Measurements from ENCODE around the gene CKAP4. TPM values are rescaled to one million over a fixed set of nuclear protein-coding genes. Genes with fewer than 3 reads are reported as not detected.

CKAP4 gene
- total RNA-seq, 4 donors from 2014 or later, result 28.7 to 51.6 (median 38.8) TPM

DNA sequence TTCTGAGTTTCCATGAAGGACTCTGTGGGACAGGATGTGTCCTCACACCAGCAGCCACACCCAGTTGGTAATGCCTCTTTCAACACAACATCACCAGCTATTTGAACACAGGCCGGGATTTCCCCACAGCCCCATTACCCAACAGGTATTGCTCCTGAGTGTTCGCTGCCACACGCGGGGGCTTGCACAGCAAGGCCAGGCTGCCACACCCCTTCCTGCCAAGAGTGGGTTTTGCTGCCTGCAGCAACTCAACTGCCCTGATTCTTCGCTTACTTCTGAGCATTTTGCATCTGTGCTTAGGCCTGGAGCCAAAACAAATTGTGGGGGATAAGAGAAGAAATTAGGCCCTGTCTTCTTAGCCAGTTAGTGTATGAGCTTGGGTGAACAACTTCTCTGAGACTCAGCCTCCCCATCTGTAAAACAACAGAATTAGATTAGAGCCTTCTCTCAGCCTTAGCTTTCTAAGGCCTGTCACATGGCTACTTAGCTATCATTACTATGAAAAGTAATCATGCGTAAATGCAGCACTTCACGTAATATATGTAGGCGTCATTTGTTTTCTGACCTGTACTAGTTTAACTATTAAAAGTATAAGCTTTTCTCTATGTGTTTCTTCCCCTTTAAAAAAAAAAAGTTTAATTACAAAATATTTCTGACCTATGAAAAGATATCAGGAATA, 20.0 kb downstream of the CKAP4 start:
- Histone ChIP-seq H3K4me3 (no peak overlapping the region), H3K27me3 (no peaks in the 10 kb centered on the region), H3K27ac (replicated peaks in 1 of 4) (no peak overlapping the region), H3K9me3 (no peaks in the 10 kb centered on the region), H3K4me1 (peaks cover 3 to 17% (median 8%) of the 10 kb centered on the region in 4 donors), H3K36me3 (no peaks in the 10 kb centered on the region)
- no peak for DNase-seq (ENCODE audit: extremely low spot score)
- 71% methylated on average over 8 of the region's 8 CpGs for WGBS
- intact Hi-C loops (cut with DNase I), result loop anchor here (2.0 to 5.0 kb wide), 3 partner anchors 55 to 130 kb away; partner anchors contain the start of gene POLR3B
- no peak for TF ChIP-seq POLR2AphosphoS5 (IDR thresholded peaks at IDR 0.05)
- TF ChIP-seq EP300 (IDR thresholded peaks at IDR 0.05), result no peak
- TF ChIP-seq CTCF (IDR thresholded peaks at IDR 0.05), result no peak
- TF ChIP-seq POLR2A (IDR thresholded peaks at IDR 0.05; ENCODE audit: low read depth), result no peak

- Histone ChIP-seq H3K27ac (replicated peaks in 1 of 4) (no peak overlapping the region), H3K27me3 (no peaks in the 10 kb centered on the region), H3K4me3 (no peak overlapping the region), H3K36me3 (no peaks in the 10 kb centered on the region), H3K9me3 (no peaks in the 10 kb centered on the region), H3K4me1 (peaks cover 3 to 17% (median 8%) of the 10 kb centered on the region in 4 donors)
- WGBS, result 54% methylated on average over 11 of the region's 11 CpGs
- TF ChIP-seq EP300 (IDR thresholded peaks at IDR 0.05) (no peak), POLR2AphosphoS5 (IDR thresholded peaks at IDR 0.05) (no peak), POLR2A (IDR thresholded peaks at IDR 0.05; ENCODE audit: low read depth) (no peak), CTCF (IDR thresholded peaks at IDR 0.05) (peak; percentile 81 to 84 (median 83))
- no peak for DNase-seq (ENCODE audit: extremely low spot score)
- intact Hi-C loops (cut with DNase I), result loop anchor here (2.0 to 5.0 kb wide), 3 partner anchors 56 to 130 kb away; partner anchors contain the start of gene POLR3B
Observed at GRCh38 chr12:106226884-106227640, 20.8 kb downstream of the CKAP4 start.

GRCh38 chr12:106224355-106224706, 23.5 kb downstream of the CKAP4 start:
- Histone ChIP-seq H3K27me3 (no peaks in the 10 kb centered on the region), H3K4me1 (peaks cover 3 to 17% (median 8%) of the 10 kb centered on the region in 4 donors), H3K27ac (replicated peaks in 1 of 4) (no peak overlapping the region), H3K36me3 (no peaks in the 10 kb centered on the region), H3K9me3 (no peaks in the 10 kb centered on the region), H3K4me3 (no peak overlapping the region)
- TF ChIP-seq EP300 (IDR thresholded peaks at IDR 0.05), result no peak
- TF ChIP-seq CTCF (IDR thresholded peaks at IDR 0.05), result no peak
- 34% methylated on average over 4 of the region's 4 CpGs for WGBS
- intact Hi-C loops (cut with DNase I), result loop anchor here (5.0 kb wide), 1 partner anchor 802 kb away; no protein-coding TSS in a partner anchor
- DNase-seq (ENCODE audit: extremely low spot score), result no peak

DNA sequence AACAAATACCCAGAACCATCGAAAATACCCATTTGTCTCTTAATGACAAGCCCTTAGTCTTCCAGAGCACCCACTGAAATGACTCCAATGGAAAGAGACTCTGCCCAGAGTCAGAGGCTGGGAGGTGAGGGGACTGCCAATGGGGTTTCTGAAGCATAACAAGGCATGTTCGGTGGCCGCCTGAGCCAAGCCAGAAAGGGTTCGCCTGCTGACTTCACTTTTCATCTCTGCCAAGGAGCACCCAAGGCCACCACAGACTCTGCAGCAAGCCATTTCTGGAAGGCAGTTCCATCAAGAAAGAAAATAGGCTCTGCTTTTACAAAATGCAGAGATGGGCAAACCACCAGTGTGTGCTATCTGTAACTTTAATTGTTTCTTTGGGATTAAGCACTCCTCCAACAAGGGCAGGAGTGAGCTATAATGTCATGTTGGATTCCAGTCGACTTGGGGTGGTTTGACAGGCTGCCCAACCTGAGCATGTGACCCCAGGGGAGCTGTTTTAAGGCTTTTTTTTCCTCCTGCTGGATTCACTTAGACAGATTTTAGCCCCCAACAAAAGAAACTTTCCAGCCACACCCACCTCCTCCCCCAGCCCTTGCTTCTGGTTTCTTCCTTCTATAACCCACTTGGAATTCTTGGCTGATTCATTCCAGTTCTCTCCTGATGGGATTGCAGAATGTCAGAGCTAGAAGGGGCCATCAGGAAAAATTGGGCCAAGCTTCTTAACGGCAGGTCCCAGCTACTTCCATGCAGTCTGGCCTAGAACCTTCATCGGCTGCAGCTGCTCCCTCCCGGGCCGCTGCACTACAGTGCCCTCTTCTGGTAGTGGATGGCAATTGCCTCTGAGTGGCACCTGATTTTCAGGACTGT, 24.1 kb downstream of the CKAP4 start:
- Histone ChIP-seq H3K4me3 (no peak overlapping the region), H3K36me3 (no peaks in the 10 kb centered on the region), H3K27ac (replicated peaks in 1 of 4) (no peak overlapping the region), H3K4me1 (peaks cover 3 to 17% (median 8%) of the 10 kb centered on the region in 4 donors), H3K9me3 (peaks cover 0 to 4% (median 0%) of the 10 kb centered on the region in 4 donors), H3K27me3 (no peaks in the 10 kb centered on the region)
- TF ChIP-seq POLR2AphosphoS5 (IDR thresholded peaks at IDR 0.05) (peak in 1 of 2 donors; percentile 37), CTCF (IDR thresholded peaks at IDR 0.05) (peak; percentile 89 to 99 (median 92)), POLR2A (IDR thresholded peaks at IDR 0.05; ENCODE audit: low read depth) (no peak), EP300 (IDR thresholded peaks at IDR 0.05) (no peak)
- no peak for DNase-seq (ENCODE audit: extremely low spot score)
- intact Hi-C loops (cut with DNase I), result loop anchor here (5.0 kb wide), 1 partner anchor 801 kb away; no protein-coding TSS in a partner anchor
- WGBS, result 36% methylated on average over 9 of the region's 9 CpGs

Measured in esophagus muscularis mucosa (tissue), 4 donors.